ENCODE results near the gene LHX8.

The LHX8 gene

GRCh38 chr1:75132242-75132811, 1.9 kb upstream of the LHX8 start:
- H3K27me3 ChIP-seq, result peaks cover 0 to 5% (median 0%) of the 10 kb centered on the region in 11 experiments; a peak in 1 of 22 replicates
- peaks cover 53 to 74% (median 63%) of the 10 kb centered on the region in 11 experiments for H3K9me3 ChIP-seq (replicated peaks in 1 of 11)
- H3K27ac ChIP-seq, result no peak overlapping the region
- H3K9ac ChIP-seq, result no peak overlapping the region
- no peak for TF ChIP-seq Cebpa-rat (IDR thresholded peaks at IDR 0.05)
- no peak overlapping the region for H3K4me3 ChIP-seq
- H4K20me1 ChIP-seq, result no peaks in the 10 kb centered on the region
- H3K36me3 ChIP-seq, result no peaks in the 10 kb centered on the region
- no peak overlapping the region for H3K4me2 ChIP-seq
- no peaks in the 10 kb centered on the region for H3K4me1 ChIP-seq

GRCh38 chr1:75132812-75133619, 1.2 kb upstream of the LHX8 start:
- Histone ChIP-seq H4K20me1 (no peaks in the 10 kb centered on the region), H3K9ac (no peak overlapping the region), H3K9me3 (replicated peaks in 1 of 11) (peaks cover 53 to 74% (median 63%) of the 10 kb centered on the region in 11 experiments), H3K27me3 (peaks cover 0 to 5% (median 0%) of the 10 kb centered on the region in 11 experiments; a peak in 1 of 22 replicates), H3K36me3 (no peaks in the 10 kb centered on the region), H3K4me1 (no peaks in the 10 kb centered on the region), H3K4me2 (no peak overlapping the region), H3K27ac (no peak overlapping the region), H3K4me3 (no peak overlapping the region)
- no peak for TF ChIP-seq Cebpa-rat (IDR thresholded peaks at IDR 0.05)

DNA sequence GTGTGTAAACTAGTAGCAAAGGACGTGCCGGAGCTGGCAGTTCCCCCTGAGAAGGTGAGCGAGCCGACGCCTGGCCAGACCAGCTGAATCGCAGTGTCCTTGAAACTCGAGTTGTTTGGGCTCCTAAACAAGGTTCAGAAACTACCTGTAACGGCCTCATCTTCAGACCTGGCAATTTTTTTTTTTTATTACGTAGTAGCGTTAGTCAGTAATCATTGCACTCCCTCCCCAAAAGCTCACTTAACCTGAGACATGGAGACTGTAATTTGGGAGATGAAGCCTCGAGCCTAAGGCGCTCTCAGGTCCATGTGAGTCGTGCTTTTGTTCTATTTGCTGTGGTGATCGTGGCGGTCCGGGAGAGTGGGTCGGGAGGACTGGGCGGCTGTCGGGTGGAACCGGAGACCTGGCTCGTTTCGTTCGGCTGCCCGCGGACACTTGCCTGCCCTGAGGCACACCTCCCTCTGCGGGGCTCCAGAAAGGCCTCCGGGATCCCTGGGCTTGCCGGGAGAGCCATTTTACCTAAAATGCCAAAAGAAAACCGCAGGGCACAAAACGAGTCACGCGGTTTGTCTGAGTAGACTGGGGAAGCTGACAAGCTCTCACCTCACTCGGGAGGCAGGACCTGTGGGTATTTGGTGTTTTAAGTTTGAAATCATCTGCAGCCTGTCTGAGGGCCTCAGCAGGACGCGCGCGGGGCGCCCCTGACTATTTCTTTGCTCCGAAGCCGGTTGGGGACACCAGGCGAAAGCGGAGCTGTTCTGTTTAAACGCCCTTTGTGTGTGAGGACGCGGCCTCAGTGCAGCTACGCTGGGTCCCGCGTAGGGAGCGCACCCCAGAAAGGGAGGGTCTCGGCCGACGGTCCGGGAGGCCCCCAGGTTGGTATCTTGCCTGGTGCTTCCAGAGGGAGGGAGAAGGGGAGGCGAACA, 722 bp downstream of the LHX8 start:
- Histone ChIP-seq H4K20me1 (no peaks in the 10 kb centered on the region), H3K27me3 (peaks cover 0 to 5% (median 0%) of the 10 kb centered on the region in 11 experiments; a peak in 1 of 22 replicates), H3K4me3 (no peak overlapping the region), H3K27ac (no peak overlapping the region), H3K9me3 (replicated peaks in 1 of 11) (peaks cover 47 to 63% (median 57%) of the 10 kb centered on the region in 11 experiments), H3K4me1 (no peaks in the 10 kb centered on the region), H3K9ac (no peak overlapping the region), H3K36me3 (no peaks in the 10 kb centered on the region), H3K4me2 (no peak overlapping the region)
- no peak for TF ChIP-seq Cebpa-rat (IDR thresholded peaks at IDR 0.05)

- Histone ChIP-seq H3K4me1 (no peaks in the 10 kb centered on the region), H3K4me3 (no peak overlapping the region), H3K9me3 (replicated peaks in 1 of 11) (peaks cover 40 to 55% (median 49%) of the 10 kb centered on the region in 11 experiments), H3K36me3 (no peaks in the 10 kb centered on the region), H3K9ac (no peak overlapping the region), H4K20me1 (no peaks in the 10 kb centered on the region), H3K4me2 (no peak overlapping the region), H3K27ac (no peak overlapping the region), H3K27me3 (peaks cover 0 to 5% (median 0%) of the 10 kb centered on the region in 11 experiments; a peak in 1 of 22 replicates)
- TF ChIP-seq Cebpa-rat (IDR thresholded peaks at IDR 0.05), result no peak
These were observed 1.5 kb downstream of the LHX8 start for GRCh38 chr1:75135573-75136194.

- Histone ChIP-seq H4K20me1 (no peaks in the 10 kb centered on the region), H3K4me3 (no peak overlapping the region), H3K27ac (no peak overlapping the region), H3K9me3 (replicated peaks in 1 of 11) (peaks cover 33 to 49% (median 43%) of the 10 kb centered on the region in 11 experiments), H3K4me2 (no peak overlapping the region), H3K9ac (no peak overlapping the region), H3K27me3 (peaks cover 0 to 5% (median 0%) of the 10 kb centered on the region in 11 experiments; a peak in 1 of 22 replicates), H3K36me3 (no peaks in the 10 kb centered on the region), H3K4me1 (no peaks in the 10 kb centered on the region)
- no peak for TF ChIP-seq Cebpa-rat (IDR thresholded peaks at IDR 0.05)
These were observed 2.1 kb downstream of the LHX8 start for GRCh38 chr1:75136195-75136815.

DNA sequence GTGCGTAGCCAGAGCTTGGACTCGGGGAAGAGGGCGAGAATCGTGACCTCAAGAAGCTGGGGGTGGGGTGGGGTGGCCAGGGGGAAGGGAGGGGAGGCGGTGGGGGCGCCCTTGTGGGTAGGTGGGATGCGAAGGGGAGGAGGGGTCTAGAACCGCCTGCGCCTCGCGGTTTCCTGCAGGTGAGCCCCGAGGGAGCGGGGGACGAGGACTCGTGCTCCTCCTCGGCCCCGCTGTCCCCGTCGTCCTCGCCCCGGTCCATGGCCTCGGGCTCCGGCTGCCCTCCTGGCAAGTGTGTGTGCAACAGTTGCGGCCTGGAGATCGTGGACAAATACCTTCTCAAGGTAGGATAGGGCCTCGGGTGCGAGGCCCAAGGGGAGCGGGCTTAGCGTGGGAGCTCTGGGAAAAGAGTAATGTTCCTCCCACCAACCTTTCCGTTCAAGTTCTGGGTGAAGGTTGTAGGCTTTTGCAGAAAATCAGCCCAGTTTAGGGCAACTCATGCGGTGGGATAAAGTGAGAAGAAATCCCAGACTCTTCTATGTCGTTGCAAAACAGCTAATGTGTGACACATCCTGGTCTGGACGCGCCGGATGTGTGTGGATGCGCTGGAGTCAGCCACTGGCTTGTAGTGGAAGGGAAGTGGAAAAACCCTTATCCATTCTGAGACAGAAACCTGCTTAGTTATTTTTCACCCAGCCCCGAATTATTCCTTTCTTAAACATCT, 2.9 kb downstream of the LHX8 start:
- Histone ChIP-seq H3K36me3 (no peaks in the 10 kb centered on the region), H3K4me3 (no peak overlapping the region), H3K9ac (no peak overlapping the region), H3K9me3 (replicated peaks in 1 of 11) (peaks cover 26 to 41% (median 35%) of the 10 kb centered on the region in 11 experiments), H3K27ac (no peak overlapping the region), H3K4me2 (no peak overlapping the region), H3K27me3 (peaks cover 0 to 5% (median 0%) of the 10 kb centered on the region in 11 experiments; a peak in 1 of 22 replicates), H4K20me1 (no peaks in the 10 kb centered on the region), H3K4me1 (no peaks in the 10 kb centered on the region)
- no peak for TF ChIP-seq Cebpa-rat (IDR thresholded peaks at IDR 0.05)

GRCh38 chr1:75152092-75152491, 17.9 kb downstream of the LHX8 start:
- Histone ChIP-seq H3K4me2 (no peak overlapping the region), H3K27me3 (no peaks in the 10 kb centered on the region), H3K4me3 (no peak overlapping the region), H3K27ac (no peak overlapping the region), H3K36me3 (no peaks in the 10 kb centered on the region), H3K4me1 (no peaks in the 10 kb centered on the region), H3K9ac (no peak overlapping the region), H4K20me1 (no peaks in the 10 kb centered on the region), H3K9me3 (replicated peaks in 1 of 11) (no peaks in the 10 kb centered on the region)
- TF ChIP-seq Cebpa-rat (IDR thresholded peaks at IDR 0.05), result no peak

DNA sequence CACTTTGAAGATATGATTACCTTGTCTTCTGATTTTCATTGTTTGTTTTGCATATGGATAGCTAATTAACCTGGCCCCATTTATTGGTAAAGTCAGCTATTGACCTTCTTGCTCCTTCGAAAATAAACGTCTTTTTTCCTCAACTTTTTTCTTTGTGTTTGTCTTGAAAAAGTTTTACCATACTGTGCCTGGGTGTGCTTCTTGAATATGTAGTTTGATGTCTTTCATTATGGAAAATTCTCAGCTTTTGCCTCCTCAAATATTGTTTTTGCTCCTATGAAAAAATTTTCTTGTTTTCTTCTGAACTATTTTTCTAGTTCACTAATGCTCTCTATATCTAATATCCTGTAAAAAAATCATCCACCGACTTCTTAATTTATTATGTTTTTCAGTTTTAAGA, 25.0 kb downstream of the LHX8 start:
- Histone ChIP-seq H3K36me3 (no peaks in the 10 kb centered on the region), H3K9ac (no peak overlapping the region), H4K20me1 (no peaks in the 10 kb centered on the region), H3K4me3 (no peak overlapping the region), H3K27me3 (no peaks in the 10 kb centered on the region), H3K27ac (no peak overlapping the region), H3K4me1 (no peaks in the 10 kb centered on the region), H3K9me3 (replicated peaks in 1 of 11) (no peaks in the 10 kb centered on the region), H3K4me2 (no peak overlapping the region)
- TF ChIP-seq Cebpa-rat (IDR thresholded peaks at IDR 0.05), result no peak
